MCF 10A (cell line): Measurements from ENCODE around the gene SRCIN1. TPM values are rescaled to one million over a fixed set of nuclear protein-coding genes. Genes with fewer than 3 reads are reported as not detected.

Experiments used
- BruUV-seq: library from RNA; stranded (reverse); fragments of 400-500 nt; replicated peaks from 2 replicates; lab custom pipeline; 2021; lab: Mats Ljungman, UMichigan
- CTCF ChIA-PET: fragments of 300-600 bp; sonication (Branson Sonifier 250); formaldehyde crosslinking; extraction: SDS; loops from one replicate; lab custom pipeline; 2021; ENCODE audit warnings: antibody characterized with exemption, inconsistent platforms; lab: Yijun Ruan, JAX
- POLR2A ChIA-PET: fragments of 300-600, 350-650 bp; sonication (Branson Sonifier 250); formaldehyde crosslinking; extraction: SDS; loops from one replicate; lab custom pipeline; 2020; ENCODE audit warnings: antibody characterized with exemption, inconsistent platforms; lab: Yijun Ruan, JAX
- DNase-seq: peaks from one replicate; pipeline ENCODE4 v3.0.0-alpha.2; 2018; ENCODE audit not compliant: unreplicated experiment
- H3K27ac Mint-ChIP-seq: one replicate; pipeline ENCODE4 v1.8.0; 2022; ENCODE audit warnings: mild to moderate bottlenecking, low read depth, mixed read lengths; ENCODE audit not compliant: unreplicated experiment
- H3K27me3 Mint-ChIP-seq: one replicate; pipeline ENCODE4 v1.8.0; 2022; ENCODE audit warnings: mixed read lengths; ENCODE audit not compliant: insufficient read depth, unreplicated experiment
- H3K36me3 Mint-ChIP-seq: one replicate; pipeline ENCODE4 v1.8.0; 2022; ENCODE audit warnings: mild to moderate bottlenecking, moderate library complexity, mixed read lengths; ENCODE audit not compliant: insufficient read depth, unreplicated experiment
- H3K4me1 Mint-ChIP-seq: one replicate; pipeline ENCODE4 v1.8.0; 2022; ENCODE audit warnings: mixed read lengths; ENCODE audit not compliant: insufficient read depth, unreplicated experiment
- H3K4me3 Mint-ChIP-seq: one replicate; pipeline ENCODE4 v1.8.0; 2022; ENCODE audit warnings: mild to moderate bottlenecking, moderate library complexity, mixed read lengths; ENCODE audit not compliant: unreplicated experiment
- H3K9me3 Mint-ChIP-seq: one replicate; pipeline ENCODE4 v1.8.0; 2022; ENCODE audit warnings: mixed read lengths; ENCODE audit not compliant: unreplicated experiment
- CTCF ChIP-seq: fragments of 200-600 bp; IDR thresholded peaks from one replicate; pipeline ENCODE4 v1.8.0; 2022; ENCODE audit warnings: antibody characterized with exemption, mild to moderate bottlenecking; ENCODE audit not compliant: unreplicated experiment
- intact Hi-C: fragments of 100-400 bp; cut with micrococcal nuclease; formaldehyde crosslinking; loops from 2 replicates; pipeline ENCODE4 v1.14.1; 2022
- total RNA-seq: library from RNA; stranded (reverse); gene quantifications from 2 replicates; pipeline ENCODE4 v1.2.3, GENCODE V29; 2022

The SRCIN1 gene
- total RNA-seq, 1 experiment from 2014 or later, result 5.7 TPM

- no peaks in the 10 kb centered on the region for H3K9me3 Mint-ChIP-seq
- no peak overlapping the region for H3K27ac Mint-ChIP-seq
- peaks cover 66% of the 10 kb centered on the region for H3K27me3 Mint-ChIP-seq
- no peak for TF ChIP-seq CTCF
- POLR2A ChIA-PET, result interaction anchor here (1.5 kb wide), 1 partner anchor 11 kb away, joined by 5 read pairs; no protein-coding TSS in a partner anchor
- intact Hi-C loops, result no loop called here
- DNase-seq, result no peak
- no TSS peak for BruUV-seq
- no peaks in the 10 kb centered on the region for H3K36me3 Mint-ChIP-seq
- CTCF ChIA-PET, result no interaction called here
- no peak overlapping the region for H3K4me3 Mint-ChIP-seq
- H3K4me1 Mint-ChIP-seq, result no peaks in the 10 kb centered on the region
Observed at GRCh38 chr17:38569701-38570512, 35.8 kb downstream of the SRCIN1 start.

- Mint-ChIP-seq H3K36me3 (no peaks in the 10 kb centered on the region), H3K4me3 (no peak overlapping the region), H3K27me3 (peaks cover 74% of the 10 kb centered on the region), H3K27ac (no peak overlapping the region), H3K4me1 (no peaks in the 10 kb centered on the region), H3K9me3 (no peaks in the 10 kb centered on the region)
- BruUV-seq, result no TSS peak
- TF ChIP-seq CTCF, result no peak
- DNase-seq, result no peak
- CTCF ChIA-PET, result interaction anchor here (1.1 kb wide), 1 partner anchor 9 kb away, joined by 4 read pairs; no protein-coding TSS in a partner anchor
- POLR2A ChIA-PET, result interaction anchor here (1.5 kb wide), 1 partner anchor 10 kb away, joined by 5 read pairs; no protein-coding TSS in a partner anchor
- intact Hi-C loops, result no loop called here
Observed at GRCh38 chr17:38568845-38569510, 36.8 kb downstream of the SRCIN1 start.

- Mint-ChIP-seq H3K4me3 (no peak overlapping the region), H3K27me3 (peaks cover 74% of the 10 kb centered on the region), H3K36me3 (no peaks in the 10 kb centered on the region), H3K4me1 (no peaks in the 10 kb centered on the region), H3K27ac (no peak overlapping the region), H3K9me3 (no peaks in the 10 kb centered on the region)
- no peak for TF ChIP-seq CTCF
- ChIA-PET CTCF (interaction anchor here (1.1 kb wide), 1 partner anchor 9 kb away, joined by 4 read pairs; no protein-coding TSS in a partner anchor), POLR2A (interaction anchor here (1.5 kb wide), 1 partner anchor 9 kb away, joined by 5 read pairs; no protein-coding TSS in a partner anchor)
- BruUV-seq, result no TSS peak
- DNase-seq, result no peak
- intact Hi-C loops, result no loop called here
Observed at GRCh38 chr17:38568274-38568673, 37.5 kb downstream of the SRCIN1 start.

GRCh38 chr17:38567350-38567749 is 38.4 kb downstream of the SRCIN1 start:
- POLR2A ChIA-PET, result interaction anchor here (0.6 to 1.3 kb wide), 3 partner anchors 9 to 176 kb away, joined by 3 read pairs; no protein-coding TSS in a partner anchor
- BruUV-seq, result no TSS peak
- no peaks in the 10 kb centered on the region for H3K36me3 Mint-ChIP-seq
- no peak overlapping the region for H3K27ac Mint-ChIP-seq
- intact Hi-C loops, result no loop called here
- CTCF ChIA-PET, result interaction anchor here (1.2 kb wide), 1 partner anchor 21 kb away, joined by 8 read pairs; no protein-coding TSS in a partner anchor
- TF ChIP-seq CTCF, result no peak
- peaks cover 71% of the 10 kb centered on the region for H3K27me3 Mint-ChIP-seq
- no peak for DNase-seq
- H3K9me3 Mint-ChIP-seq, result no peaks in the 10 kb centered on the region
- H3K4me1 Mint-ChIP-seq, result no peaks in the 10 kb centered on the region
- no peak overlapping the region for H3K4me3 Mint-ChIP-seq
